ENCODE data around the gene PABPN1.

- TF ChIP-seq CHD2 (IDR thresholded peaks at IDR 0.05; ENCODE audit: low read length, partially characterized antibody), result no peak
- TF ChIP-seq, protein P1, sequence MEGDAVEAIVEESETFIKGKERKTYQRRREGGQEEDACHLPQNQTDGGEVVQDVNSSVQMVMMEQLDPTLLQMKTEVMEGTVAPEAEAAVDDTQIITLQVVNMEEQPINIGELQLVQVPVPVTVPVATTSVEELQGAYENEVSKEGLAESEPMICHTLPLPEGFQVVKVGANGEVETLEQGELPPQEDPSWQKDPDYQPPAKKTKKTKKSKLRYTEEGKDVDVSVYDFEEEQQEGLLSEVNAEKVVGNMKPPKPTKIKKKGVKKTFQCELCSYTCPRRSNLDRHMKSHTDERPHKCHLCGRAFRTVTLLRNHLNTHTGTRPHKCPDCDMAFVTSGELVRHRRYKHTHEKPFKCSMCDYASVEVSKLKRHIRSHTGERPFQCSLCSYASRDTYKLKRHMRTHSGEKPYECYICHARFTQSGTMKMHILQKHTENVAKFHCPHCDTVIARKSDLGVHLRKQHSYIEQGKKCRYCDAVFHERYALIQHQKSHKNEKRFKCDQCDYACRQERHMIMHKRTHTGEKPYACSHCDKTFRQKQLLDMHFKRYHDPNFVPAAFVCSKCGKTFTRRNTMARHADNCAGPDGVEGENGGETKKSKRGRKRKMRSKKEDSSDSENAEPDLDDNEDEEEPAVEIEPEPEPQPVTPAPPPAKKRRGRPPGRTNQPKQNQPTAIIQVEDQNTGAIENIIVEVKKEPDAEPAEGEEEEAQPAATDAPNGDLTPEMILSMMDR (IDR thresholded peaks at IDR 0.05), result no peak
- TF ChIP-seq MAFK (IDR thresholded peaks at IDR 0.05; ENCODE audit: partially characterized antibody), result no peak
- TF ChIP-seq POLR2A (IDR thresholded peaks at IDR 0.05; ENCODE audit: low read length), result no peak
- TF ChIP-seq CHD4 (IDR thresholded peaks at IDR 0.05; ENCODE audit: borderline replicate concordance), result no peak
- TF ChIP-seq, protein P2, sequence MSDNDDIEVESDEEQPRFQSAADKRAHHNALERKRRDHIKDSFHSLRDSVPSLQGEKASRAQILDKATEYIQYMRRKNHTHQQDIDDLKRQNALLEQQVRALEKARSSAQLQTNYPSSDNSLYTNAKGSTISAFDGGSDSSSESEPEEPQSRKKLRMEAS (IDR thresholded peaks at IDR 0.05), result no peak
- TF ChIP-seq KDM5A (IDR thresholded peaks at IDR 0.05), result no peak
- TF ChIP-seq SMC3 (IDR thresholded peaks at IDR 0.05), result no peak
- no peak for TF ChIP-seq RNF2 (IDR thresholded peaks at IDR 0.05; ENCODE audit: borderline replicate concordance, low read depth)
- no peak for TF ChIP-seq HDAC2 (IDR thresholded peaks at IDR 0.05)
- no peak for TF ChIP-seq EP300 (IDR thresholded peaks at IDR 0.05)
- no peak for TF ChIP-seq TP53 (CRISPR knock-in tag; IDR thresholded peaks at IDR 0.05)
- TF ChIP-seq RAD21 (conservative IDR thresholded peaks at IDR 0.05 in 1 of 2, IDR thresholded peaks at IDR 0.05 in 1 of 2), result no peak
- TF ChIP-seq PHF8 (IDR thresholded peaks at IDR 0.05; ENCODE audit: borderline replicate concordance, low read depth), result no peak
Measured at GRCh38 chr14:23362200-23362599, 40.9 kb downstream of the PABPN1 start.
